ENCODE measurements around the gene CEP55.
"Not testable (repeated sequence)": the region's sequence is repeated elsewhere in the genome, so short reads cannot be mapped to it uniquely, and the experiment has no call there.

DNA sequence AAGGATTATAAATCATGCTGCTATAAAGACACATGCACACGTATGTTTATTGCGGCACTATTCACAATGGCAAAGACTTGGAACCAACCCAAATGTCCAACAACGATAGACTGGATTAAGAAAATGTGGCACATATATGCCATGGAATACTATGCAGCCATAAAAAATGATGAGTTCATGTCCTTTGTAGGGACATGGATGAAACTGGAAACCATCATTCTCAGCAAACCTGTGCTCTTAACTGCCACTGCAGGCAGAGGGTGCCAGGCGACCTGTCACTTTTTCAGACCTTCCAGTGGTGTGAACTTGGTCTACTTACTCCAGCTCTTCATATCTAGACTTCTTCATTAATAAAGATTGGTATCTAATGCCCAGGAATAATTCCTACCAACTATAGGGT lies 28.8 kb upstream of the CEP55 start:
- TF ChIP-seq, protein P1, sequence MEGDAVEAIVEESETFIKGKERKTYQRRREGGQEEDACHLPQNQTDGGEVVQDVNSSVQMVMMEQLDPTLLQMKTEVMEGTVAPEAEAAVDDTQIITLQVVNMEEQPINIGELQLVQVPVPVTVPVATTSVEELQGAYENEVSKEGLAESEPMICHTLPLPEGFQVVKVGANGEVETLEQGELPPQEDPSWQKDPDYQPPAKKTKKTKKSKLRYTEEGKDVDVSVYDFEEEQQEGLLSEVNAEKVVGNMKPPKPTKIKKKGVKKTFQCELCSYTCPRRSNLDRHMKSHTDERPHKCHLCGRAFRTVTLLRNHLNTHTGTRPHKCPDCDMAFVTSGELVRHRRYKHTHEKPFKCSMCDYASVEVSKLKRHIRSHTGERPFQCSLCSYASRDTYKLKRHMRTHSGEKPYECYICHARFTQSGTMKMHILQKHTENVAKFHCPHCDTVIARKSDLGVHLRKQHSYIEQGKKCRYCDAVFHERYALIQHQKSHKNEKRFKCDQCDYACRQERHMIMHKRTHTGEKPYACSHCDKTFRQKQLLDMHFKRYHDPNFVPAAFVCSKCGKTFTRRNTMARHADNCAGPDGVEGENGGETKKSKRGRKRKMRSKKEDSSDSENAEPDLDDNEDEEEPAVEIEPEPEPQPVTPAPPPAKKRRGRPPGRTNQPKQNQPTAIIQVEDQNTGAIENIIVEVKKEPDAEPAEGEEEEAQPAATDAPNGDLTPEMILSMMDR (IDR thresholded peaks at IDR 0.05; ENCODE audit: insufficient read depth, low read length): not testable (repeated sequence)
- TF ChIP-seq POLR2AphosphoS5 (IDR thresholded peaks at IDR 0.05; ENCODE audit: low read depth); GABPA (IDR thresholded peaks at IDR 0.05; ENCODE audit: low read depth); SPI1 (IDR thresholded peaks at IDR 0.05; ENCODE audit: borderline replicate concordance, low read depth); REST (IDR thresholded peaks at IDR 0.05; ENCODE audit: insufficient replicate concordance, low read depth): not testable (repeated sequence)

Data from HL-60 (cell line).